GM18526 (cell line): ENCODE results near the gene TRMT10B.

ENCODE experiments used
- POLR2A ChIP-seq: IDR thresholded peaks from 3 replicates; pipeline ENCODE4 v1.6.1; 2011; ENCODE audit not compliant: insufficient read length; ENCODE audit errors: extremely low read depth

The TRMT10B gene

DNA sequence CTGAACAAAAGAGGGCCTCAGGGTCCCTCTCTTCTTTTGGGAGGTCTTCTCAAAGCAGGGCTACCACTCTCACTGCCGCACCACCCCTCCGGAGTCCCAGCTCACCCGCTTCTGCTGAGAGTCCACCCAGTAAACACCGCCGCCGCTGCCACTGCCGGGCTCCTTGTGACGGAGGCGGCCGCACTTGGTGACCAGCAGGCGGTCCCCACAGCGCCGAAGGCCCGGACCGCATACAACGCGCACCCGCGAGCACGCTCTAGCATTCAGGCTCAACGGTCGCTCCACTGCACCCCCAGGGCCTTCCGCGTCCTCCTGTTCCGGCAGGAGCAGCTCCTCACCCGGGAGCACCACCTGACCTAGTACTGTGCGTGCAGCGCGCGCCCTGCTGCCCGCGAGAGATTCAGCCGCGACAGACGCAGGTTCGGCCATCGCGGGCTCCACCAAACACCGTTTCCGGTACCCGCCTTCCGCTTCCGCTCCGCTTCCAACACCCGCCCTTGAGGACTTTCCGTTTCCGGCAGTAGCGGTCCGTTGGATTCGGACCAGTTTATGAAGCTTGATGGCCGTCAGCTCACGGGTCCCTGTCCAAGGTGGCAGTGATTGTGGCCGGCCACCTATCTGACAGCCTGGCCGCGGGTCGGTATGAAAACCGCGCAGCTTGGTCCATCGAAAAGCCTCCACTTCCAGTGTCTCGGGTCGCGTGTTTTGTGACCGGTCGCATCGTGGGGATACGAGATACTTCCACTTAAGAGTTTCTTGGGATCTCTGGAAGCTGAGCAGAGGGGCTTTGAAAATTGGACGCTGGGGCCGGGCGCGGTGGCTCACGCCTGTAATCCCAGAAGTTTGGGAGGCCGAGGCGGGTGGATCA, 31.2 kb downstream of the TRMT10B start, which contains the start of gene EXOSC3:
EXOSC3 (minus strand) TSS at position 449 of the 868 bp plus-strand sequence; CDS start at position 429, 20 bp downstream.
- TF ChIP-seq POLR2A = peak; percentile 97

DNA sequence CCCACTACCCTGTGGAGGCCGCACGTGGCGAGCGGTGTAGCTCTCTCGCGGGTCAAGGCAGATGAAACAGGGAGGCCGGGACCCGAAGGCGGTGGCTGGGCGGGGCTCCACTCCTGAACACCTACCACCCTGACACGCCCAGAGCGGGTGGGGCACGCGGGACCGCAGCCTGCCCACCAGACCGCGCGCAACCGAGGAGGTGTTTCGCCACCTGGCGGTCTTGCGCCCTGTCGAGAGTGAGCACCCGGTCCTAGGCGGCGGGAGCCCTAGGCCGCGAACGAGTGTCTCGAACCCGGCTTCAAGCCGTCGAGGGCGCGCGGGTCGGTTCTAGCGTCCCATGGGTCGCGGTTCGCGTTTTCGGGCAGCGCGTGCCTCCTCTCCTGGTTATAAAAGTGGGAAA, 33.5 kb downstream of the TRMT10B start:
- no peak for TF ChIP-seq POLR2A

DNA sequence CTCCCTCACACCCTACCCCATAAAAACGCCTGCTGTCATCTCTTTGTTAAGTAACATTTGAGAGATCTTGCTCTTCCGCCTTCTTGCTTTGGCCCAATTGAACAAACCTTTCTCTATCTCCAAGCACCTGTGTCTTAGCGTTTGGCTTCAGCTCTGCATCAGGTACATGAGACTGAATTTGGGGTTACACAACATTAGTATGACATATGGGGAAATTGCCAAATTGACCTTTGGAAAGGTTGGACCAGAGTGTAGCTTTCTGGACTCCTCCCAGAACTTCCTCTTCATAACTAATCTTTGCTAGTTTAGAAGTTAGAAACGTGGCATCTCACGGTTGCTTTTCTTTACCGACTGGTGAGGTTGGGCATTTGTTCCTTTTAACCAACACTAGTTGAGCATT, 34.7 kb downstream of the TRMT10B start:
- TF ChIP-seq POLR2A = no peak

DNA sequence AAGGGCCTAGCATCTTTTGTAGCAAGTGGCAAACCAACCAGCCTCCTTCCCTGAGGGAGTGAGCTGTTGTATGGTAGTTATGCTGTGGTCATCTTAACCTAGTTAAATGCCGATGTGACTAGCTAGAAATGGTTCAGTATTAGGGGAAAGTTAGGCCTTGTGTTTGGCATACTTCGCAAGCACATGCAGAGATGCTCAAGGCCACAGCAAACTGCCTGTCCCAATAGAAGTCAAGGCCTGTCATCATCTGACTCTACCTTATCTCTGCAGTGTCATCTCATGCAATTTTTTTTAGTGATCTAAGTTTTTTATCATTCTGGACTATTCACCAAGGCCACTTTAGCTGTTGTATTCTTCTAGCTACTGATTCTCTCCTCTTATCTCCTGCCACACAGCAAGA, 36.5 kb downstream of the TRMT10B start:
- no peak for TF ChIP-seq POLR2A

DNA sequence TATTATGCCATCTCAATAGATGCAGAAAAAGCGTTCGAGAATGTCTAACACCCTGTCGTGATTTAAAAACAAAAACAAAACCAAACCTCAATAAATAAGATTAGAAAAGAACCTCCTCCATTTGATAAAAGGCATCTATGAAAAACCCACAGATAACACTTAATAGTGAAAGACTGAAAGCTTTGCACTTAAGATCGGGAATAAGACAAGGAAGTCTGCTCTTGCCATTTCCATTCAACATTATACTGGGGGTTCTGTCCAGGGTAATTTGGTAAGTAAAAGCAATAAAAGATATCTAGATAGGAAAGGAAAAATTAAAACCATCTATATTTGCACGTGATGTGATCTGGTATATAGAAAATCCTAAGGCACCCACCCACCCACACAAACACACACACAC, 38.5 kb downstream of the TRMT10B start:
- no peak for TF ChIP-seq POLR2A

DNA sequence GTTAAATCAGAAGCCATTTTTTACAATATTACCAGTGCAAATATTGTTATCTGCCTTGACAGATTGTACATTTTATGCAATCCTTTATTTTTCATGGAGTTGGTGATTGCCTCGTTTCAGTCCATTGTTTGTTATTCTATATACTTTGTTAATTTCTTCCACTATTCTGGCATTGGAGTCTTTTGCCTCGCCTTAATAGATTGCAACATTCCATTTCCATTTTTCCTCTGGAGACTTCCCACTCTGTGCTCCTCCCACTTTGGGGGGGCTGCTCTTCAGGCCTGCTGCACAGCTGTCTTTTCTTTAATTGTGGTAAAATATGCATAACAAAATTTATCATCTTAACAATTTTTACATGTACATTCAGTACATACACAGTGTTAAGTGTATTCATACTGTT, 42.6 kb downstream of the TRMT10B start:
- no peak for TF ChIP-seq POLR2A

DNA sequence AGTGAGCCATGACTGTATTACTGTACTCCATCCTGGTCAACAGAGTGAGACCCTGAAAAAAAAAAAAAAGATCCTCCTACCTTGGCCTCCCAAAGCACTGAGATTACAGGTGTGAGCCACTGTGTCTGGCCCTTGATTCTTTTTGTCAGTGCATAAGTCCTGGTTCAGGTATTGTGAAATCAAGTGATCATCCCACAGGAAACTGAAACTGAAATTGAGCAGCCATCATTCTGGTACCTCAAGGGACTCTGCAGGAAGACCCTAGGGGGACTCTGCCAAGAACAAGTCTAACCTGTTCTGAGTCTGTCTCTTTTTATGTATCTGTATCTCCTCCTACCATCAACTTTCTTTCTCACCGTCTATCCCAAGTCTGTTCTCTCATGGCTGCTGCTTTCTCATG, 45.1 kb downstream of the TRMT10B start:
- TF ChIP-seq POLR2A = no peak

DNA sequence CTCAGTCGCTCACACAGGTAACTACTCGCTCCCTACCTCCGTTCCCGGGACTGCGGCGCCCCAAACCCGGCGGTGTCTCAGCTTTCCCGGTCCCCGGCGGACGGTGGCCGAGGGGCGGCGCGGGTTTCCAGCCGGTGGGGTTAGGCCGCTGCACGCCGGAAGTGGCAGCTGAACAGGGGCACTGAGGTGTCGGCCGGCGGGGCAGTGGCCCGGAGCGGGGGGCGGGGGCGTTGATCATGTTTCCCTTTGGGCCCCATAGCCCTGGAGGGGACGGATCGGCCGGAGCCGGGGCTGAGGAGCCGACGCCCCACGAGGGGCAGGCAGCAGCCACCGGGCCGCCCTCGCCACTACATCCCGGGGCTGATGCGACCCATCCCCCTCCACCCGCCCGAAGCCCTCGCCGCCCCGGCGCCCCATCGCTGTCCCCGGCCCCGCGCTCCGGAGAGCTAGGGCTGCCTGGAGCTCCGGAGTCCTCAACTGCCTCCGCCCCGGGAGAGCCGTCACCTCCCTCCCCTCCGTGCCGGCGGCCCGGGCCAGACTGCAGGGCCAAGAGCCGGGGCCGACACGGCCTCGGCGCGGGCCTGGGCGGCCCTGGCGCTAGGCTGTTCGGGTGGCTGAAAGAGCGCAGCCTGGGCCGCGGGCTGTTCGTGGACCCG, 47.2 kb downstream of the TRMT10B start, which contains the start of gene DCAF10:
DCAF10 (plus strand) TSS at position 167 of the 656 bp plus-strand sequence; CDS start at position 237, 70 bp downstream.
- TF ChIP-seq POLR2A = peak; percentile 58

DNA sequence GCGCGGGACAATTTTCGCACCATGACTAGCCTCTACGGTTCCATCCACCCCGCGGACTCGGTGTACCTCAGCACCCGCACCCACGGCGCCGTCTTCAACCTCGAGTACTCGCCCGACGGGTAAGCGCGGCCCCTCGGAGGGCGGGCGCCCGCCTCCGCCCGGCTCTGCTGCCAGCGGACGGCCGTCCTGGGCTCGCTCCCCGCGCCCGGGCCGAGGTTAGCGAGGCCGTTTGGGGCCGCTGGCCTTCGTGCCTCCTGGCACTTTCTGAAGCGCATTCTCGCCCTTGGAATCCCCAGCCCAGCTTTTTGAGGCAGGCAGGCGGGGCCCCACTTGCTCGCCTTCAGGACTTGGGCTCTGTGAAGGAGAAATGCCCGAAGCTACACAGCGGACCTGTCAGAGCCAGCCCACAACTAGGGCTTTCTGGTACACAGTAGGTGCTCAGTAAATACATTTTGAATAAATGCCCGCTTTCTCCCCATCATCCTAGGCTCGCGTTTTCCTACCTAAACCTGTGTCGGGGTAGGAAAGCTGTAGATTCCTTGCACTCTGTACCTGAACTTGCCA, 47.8 kb downstream of the TRMT10B start:
- TF ChIP-seq POLR2A = no peak

DNA sequence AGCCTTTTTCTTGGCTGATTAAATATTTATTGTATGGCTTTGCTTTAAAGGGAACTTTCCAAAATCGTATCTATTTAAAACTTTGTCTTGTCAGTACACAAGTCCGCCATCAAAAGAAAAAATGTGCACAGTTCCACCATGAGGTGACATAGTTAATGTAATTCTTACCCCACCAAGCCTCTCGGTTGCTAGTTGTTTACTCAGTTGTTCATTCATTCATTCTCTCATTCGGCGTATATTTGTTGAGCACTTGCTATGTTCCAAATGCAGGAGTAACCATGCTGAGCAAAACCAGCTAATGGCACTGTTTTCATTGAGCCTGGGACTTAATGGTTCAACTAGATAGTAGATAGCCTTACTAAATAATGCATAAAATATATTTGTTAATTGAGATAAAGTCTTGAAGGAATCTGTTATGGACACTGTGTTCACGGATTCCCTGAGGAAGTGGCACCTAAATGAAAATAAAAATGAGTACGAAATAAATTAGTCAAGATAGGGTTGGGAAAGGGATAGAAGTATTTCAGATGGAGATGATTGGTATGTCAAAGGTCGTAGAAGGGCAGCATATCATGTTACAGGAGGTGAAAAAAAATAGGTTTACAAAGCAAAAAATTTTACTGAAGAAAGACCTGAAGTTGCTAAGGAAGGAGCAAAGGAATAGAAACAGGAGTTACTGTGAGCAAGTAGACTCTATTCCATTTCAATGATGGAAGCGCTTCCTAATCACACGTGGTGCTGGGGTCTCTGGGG, 48.5 kb downstream of the TRMT10B start:
- TF ChIP-seq POLR2A = no peak

DNA sequence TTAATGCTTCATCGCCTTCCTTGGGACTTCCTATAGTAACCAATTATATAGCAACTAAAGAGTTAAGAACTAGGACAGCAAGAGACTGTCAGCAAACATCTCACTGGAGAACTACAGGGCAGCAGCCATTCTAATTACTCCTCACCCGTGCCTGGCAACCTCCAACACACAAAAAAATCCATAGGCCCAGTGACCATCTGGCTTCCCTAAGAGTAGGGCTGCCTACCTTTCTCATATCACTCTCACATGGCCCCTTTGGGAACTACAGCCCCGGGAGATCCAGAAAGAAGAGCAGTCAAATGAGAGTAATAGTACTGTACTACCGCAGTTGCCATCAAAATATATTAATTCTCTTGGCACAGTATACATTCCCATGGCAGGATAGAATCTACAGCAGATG, 52.7 kb downstream of the TRMT10B start:
- no peak for TF ChIP-seq POLR2A

DNA sequence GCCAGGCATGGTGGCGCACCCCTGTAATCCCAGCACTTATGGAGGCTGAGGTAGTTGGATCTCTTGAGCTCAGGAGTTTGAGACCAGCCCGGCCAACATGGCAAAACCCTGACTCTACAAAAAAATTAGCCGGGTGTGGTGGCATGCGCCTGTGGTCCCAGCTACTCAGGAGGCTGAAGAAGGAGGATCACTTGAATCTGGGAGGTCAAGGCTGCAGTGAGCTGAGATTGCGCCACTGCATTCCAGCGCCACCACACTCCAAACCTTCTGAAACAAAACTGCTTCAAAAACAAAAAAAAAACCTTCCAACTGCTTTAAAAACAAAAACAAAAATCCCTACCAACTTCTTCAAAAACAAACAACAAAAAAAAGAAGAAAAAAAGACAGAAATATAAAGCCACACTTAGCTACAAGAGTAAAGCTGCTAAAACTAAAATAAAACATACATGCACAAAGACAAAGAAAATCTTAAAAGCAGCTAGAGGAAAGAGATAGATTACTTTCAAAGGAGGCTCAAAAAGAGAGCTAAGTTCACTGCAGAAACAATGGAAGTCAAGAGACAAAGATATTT, 58.4 kb downstream of the TRMT10B start:
- no peak for TF ChIP-seq POLR2A

DNA sequence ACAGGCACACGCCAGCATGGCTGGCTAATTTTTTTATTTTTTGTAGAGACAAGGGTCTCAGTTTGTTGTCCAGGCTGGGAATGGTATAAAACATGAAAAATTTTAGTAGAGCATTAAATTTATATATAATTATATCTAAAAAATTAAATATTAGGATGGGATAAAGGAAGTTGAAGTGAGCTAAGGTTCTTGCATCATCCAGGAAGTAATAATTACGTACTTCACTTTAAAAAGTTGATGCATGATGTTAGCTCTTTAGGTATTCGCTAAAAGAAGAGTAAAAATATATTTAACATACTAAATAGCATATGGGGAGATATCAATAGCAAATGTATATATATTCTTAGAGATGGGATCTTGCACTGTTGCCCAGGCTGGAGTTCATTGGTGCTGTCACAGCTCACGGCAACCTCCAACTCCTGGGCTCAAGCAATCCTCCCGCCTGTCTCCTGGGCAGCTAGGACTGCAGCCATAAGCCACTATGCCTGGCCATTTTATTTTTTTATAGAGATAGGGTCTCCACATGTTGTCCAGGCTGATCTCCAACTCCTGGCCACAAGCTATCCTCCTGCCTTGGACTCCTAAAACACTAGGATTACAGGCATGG, 59.3 kb downstream of the TRMT10B start:
- no peak for TF ChIP-seq POLR2A

DNA sequence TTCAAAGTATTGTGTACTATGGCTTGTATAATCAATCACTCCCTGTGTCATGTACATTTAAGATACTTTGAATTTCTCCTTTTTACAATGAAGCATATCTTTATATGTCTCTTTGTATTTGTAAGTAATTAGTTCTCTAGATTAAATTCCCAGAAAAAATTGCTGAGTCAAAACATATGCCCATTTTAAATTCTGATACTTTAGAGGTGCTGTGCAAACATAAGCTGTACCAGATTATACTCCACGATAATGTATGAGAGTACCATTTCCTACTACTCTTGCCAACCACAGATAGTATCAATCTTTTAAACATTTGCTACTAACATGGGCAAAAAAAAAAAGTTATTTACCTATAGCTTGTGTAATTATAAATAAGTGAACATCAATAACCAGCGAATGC, 65.2 kb downstream of the TRMT10B start:
- no peak for TF ChIP-seq POLR2A

DNA sequence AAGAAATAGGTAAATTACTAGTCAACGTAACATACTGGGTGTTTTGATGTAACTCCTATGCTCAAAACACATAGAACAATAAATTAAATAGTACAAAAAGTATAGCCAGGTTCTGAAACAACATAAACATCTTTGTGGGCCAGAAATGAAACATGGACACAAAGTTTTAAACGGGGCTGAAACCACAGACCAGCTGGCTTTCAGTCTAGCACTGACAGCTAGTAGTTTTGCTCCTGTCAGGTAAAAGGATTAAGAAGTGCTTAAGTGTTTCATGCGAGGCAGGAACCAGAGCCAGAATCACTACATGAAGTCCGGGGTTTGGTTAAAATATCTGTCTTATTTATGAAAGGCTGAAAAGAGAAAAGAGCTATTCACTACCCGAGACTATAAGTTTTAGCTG, 66.5 kb downstream of the TRMT10B start:
- no peak for TF ChIP-seq POLR2A
